HEK293 (cell line): ENCODE measurements around the gene INO80E.

Experiments
- CTCF ChIA-PET: fragments of 350-600 bp; formaldehyde crosslinking; extraction: SDS; loops from one replicate; lab custom pipeline; 2021; ENCODE audit warnings: antibody characterized with exemption; lab: Yijun Ruan, JAX
- POLR2A ChIA-PET: fragments of 300-600 bp; formaldehyde crosslinking; extraction: SDS; loops from one replicate; lab custom pipeline; 2020; ENCODE audit warnings: antibody characterized with exemption, inconsistent platforms; lab: Yijun Ruan, JAX
- H3K27ac ChIP-seq: fragments of 200-500 bp; sonication (Bioruptor generic); 2 replicates; pipeline ENCODE4 v1.5.1; 2014; ENCODE audit warnings: low read depth, low read length, control low read depth, inconsistent platforms; ENCODE audit errors: extremely low read depth
- H3K36me3 ChIP-seq, 2 experiments: fragments of 200-500 bp in 1 of 2; sonication (Bioruptor generic) in 1 of 2; 1 replicate in 1 of 2; 2 replicates in 1 of 2; pipeline ENCODE4 v1.5.1; 2014 to 2017; ENCODE audit warnings: inconsistent platforms in 2 of 2, low read length in 2 of 2; ENCODE audit not compliant: control insufficient read depth in 2 of 2, insufficient read depth in 1 of 2
- H3K4me1 ChIP-seq: fragments of 200-500 bp; sonication (Bioruptor generic); 2 replicates; pipeline ENCODE4 v1.5.1; 2014; ENCODE audit warnings: mild to moderate bottlenecking, low read length, inconsistent platforms; ENCODE audit not compliant: control insufficient read depth, insufficient read depth
- H3K4me3 ChIP-seq: 2 replicates; pipeline ENCODE4 v1.5.1; 2011; ENCODE audit warnings: low read depth, mild to moderate bottlenecking, control low read depth, low read length, moderate library complexity
- H3K9me3 ChIP-seq: fragments of 200-500 bp; sonication (Bioruptor generic); 2 replicates; pipeline ENCODE4 v1.5.1; 2014; ENCODE audit warnings: low read depth, low read length, inconsistent platforms; ENCODE audit not compliant: control insufficient read depth, insufficient read depth
- BCL11A ChIP-seq: fragments of 450-650 bp; formaldehyde crosslinking; IDR thresholded peaks from 2 replicates; pipeline ENCODE4 v1.5.1; 2016; ENCODE audit warnings: low read depth, missing biosample characterization, missing genetic modification characterization
- CTCF ChIP-seq: fragments of 450-650 bp; formaldehyde crosslinking; IDR thresholded peaks from 2 replicates; pipeline ENCODE4 v1.5.1; 2016; ENCODE audit warnings: missing biosample characterization, missing genetic modification characterization
- PRDM1 ChIP-seq: fragments of 450-650 bp; formaldehyde crosslinking; IDR thresholded peaks from 2 replicates; pipeline ENCODE4; 2016; ENCODE audit warnings: missing biosample characterization, missing genetic modification characterization
- PRDM10 ChIP-seq: fragments of 450-650 bp; formaldehyde crosslinking; IDR thresholded peaks from 2 replicates; pipeline ENCODE4 v1.5.1; 2016; ENCODE audit warnings: missing biosample characterization, missing genetic modification characterization
- ZEB2 ChIP-seq: fragments of 450-650 bp; formaldehyde crosslinking; IDR thresholded peaks from 2 replicates; pipeline ENCODE4 v1.5.1; 2016; ENCODE audit warnings: missing biosample characterization, missing genetic modification characterization
- ZFP41 ChIP-seq: fragments of 450-650 bp; formaldehyde crosslinking; IDR thresholded peaks from 2 replicates; pipeline ENCODE4 v1.5.1; 2016; ENCODE audit warnings: missing biosample characterization, missing genetic modification characterization, borderline replicate concordance
- ZNF133 ChIP-seq: fragments of 450-650 bp; formaldehyde crosslinking; IDR thresholded peaks from 2 replicates; pipeline ENCODE4 v1.5.1; 2016; ENCODE audit warnings: missing biosample characterization, missing genetic modification characterization
- ZNF140 ChIP-seq: fragments of 450-650 bp; formaldehyde crosslinking; IDR thresholded peaks from 2 replicates; pipeline ENCODE4 v1.5.1; 2016; ENCODE audit warnings: missing biosample characterization, missing genetic modification characterization
- ZNF2 ChIP-seq: fragments of 450-650 bp; formaldehyde crosslinking; IDR thresholded peaks from 2 replicates; pipeline ENCODE4 v1.5.1; 2016; ENCODE audit warnings: missing biosample characterization, missing genetic modification characterization
- ZNF221 ChIP-seq: fragments of 450-650 bp; formaldehyde crosslinking; IDR thresholded peaks from 2 replicates; pipeline ENCODE4 v1.5.1; 2017; ENCODE audit warnings: missing biosample characterization, missing genetic modification characterization, borderline replicate concordance
- ZNF26 ChIP-seq: fragments of 450-650 bp; formaldehyde crosslinking; IDR thresholded peaks from 2 replicates; pipeline ENCODE4 v1.5.1; 2016; ENCODE audit warnings: missing biosample characterization, missing genetic modification characterization
- ZNF335 ChIP-seq: fragments of 450-650 bp; formaldehyde crosslinking; conservative IDR thresholded peaks from 2 replicates; pipeline ENCODE4 v1.5.1; 2016; ENCODE audit warnings: missing biosample characterization, missing genetic modification characterization
- ZNF48 ChIP-seq: fragments of 450-650 bp; formaldehyde crosslinking; IDR thresholded peaks from 2 replicates; pipeline ENCODE4 v1.5.1; 2016; ENCODE audit warnings: missing biosample characterization, missing genetic modification characterization
- ZNF610 ChIP-seq: fragments of 450-650 bp; formaldehyde crosslinking; IDR thresholded peaks from 2 replicates; pipeline ENCODE4 v1.5.1; 2016; ENCODE audit warnings: missing biosample characterization, missing genetic modification characterization, borderline replicate concordance
- ZNF791 ChIP-seq: fragments of 450-650 bp; formaldehyde crosslinking; IDR thresholded peaks from 2 replicates; pipeline ENCODE4 v1.5.1; 2016; ENCODE audit warnings: missing biosample characterization, missing genetic modification characterization
- TF ChIP-seq, protein P1 (sequence below): fragments of 450-650 bp; formaldehyde crosslinking; IDR thresholded peaks from 2 replicates; pipeline ENCODE4 v1.5.1; 2017; ENCODE audit warnings: missing biosample characterization, missing genetic modification characterization
- TF ChIP-seq, protein P2 (sequence below): fragments of 450-650 bp; formaldehyde crosslinking; IDR thresholded peaks from 2 replicates; pipeline ENCODE4 v1.5.1; 2016; ENCODE audit warnings: missing biosample characterization, missing genetic modification characterization

Gene INO80E

DNA sequence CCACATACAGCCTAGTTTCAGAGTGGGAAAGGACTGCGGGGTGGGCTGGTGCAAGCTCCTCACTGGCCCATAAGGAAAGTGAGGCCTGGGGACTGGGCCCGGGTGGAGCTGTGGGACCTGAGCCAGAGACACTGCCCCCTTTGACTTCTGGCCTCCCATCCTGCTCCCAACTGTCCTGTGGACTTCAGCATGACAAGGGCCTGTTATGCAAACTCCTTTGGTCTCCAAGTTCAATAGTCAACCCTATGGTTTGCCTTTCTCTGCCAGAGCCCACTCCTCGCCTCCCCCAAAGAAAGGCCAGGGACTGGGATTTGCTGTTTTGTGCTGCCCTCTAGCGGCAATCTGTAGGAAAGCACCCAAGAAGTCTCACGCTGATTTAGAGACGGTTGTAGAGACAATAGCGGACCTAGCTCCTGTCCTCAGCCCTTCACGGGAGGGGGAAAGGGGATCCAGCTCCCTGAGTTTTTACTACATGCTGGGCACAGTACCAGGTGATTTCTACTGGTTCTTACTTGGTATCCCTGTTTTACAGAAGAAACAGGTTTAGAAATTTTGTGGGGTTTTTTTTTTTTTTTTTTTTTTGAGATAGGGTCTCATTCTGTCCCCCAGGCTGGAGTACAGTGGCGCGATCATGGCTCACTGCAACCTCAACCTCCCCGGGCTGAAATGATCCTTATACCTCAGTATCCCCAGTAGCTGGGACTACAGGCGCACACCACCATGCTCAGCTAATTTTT is 36.2 kb downstream of the INO80E start (continued):
- TF ChIP-seq ZNF26 (tag by site-specific recombination) (no peak), PRDM1 (tag by site-specific recombination) (no peak), ZNF335 (tag by site-specific recombination) (peak; percentile 36; the same call in 1 of the 2 replicates), PRDM10 (peak; percentile 99), ZNF133 (tag by site-specific recombination) (no peak), ZNF610 (no peak), ZNF2 (peak; percentile 69; the same call in 1 of the 2 replicates), ZNF140 (no peak), ZNF221 (tag by site-specific recombination) (no peak), CTCF (tag by site-specific recombination) (peak; percentile 91), ZNF48 (tag by site-specific recombination) (no peak), BCL11A (tag by site-specific recombination) (no peak), ZEB2 (0 out of 2 replicates have a peak, but pooled peaks have one; percentile 29), ZNF791 (tag by site-specific recombination) (no peak)
- TF ChIP-seq, protein P1, sequence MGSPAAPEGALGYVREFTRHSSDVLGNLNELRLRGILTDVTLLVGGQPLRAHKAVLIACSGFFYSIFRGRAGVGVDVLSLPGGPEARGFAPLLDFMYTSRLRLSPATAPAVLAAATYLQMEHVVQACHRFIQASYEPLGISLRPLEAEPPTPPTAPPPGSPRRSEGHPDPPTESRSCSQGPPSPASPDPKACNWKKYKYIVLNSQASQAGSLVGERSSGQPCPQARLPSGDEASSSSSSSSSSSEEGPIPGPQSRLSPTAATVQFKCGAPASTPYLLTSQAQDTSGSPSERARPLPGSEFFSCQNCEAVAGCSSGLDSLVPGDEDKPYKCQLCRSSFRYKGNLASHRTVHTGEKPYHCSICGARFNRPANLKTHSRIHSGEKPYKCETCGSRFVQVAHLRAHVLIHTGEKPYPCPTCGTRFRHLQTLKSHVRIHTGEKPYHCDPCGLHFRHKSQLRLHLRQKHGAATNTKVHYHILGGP (tag by site-specific recombination) = no peak
- TF ChIP-seq, protein P2, sequence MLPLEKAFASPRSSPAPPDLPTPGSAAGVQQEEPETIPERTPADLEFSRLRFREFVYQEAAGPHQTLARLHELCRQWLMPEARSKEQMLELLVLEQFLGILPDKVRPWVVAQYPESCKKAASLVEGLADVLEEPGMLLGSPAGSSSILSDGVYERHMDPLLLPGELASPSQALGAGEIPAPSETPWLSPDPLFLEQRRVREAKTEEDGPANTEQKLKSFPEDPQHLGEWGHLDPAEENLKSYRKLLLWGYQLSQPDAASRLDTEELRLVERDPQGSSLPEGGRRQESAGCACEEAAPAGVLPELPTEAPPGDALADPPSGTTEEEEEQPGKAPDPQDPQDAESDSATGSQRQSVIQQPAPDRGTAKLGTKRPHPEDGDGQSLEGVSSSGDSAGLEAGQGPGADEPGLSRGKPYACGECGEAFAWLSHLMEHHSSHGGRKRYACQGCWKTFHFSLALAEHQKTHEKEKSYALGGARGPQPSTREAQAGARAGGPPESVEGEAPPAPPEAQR = no peak

- Histone ChIP-seq H3K4me3 (no peak overlapping the region), H3K36me3 (no peaks in the 10 kb centered on the region), H3K4me1 (no peaks in the 10 kb centered on the region), H3K27ac (no peak overlapping the region), H3K9me3 (no peaks in the 10 kb centered on the region)
- no peak for TF ChIP-seq ZFP41 (tag by site-specific recombination)
- CTCF ChIA-PET = interaction anchor here (0.7 to 2.1 kb wide), 16 partner anchors 8 to 907 kb away, joined by 3 to 11 read pairs (median 4); partner anchors contain the start of genes C16orf92, HIRIP3, INO80E and PAGR1
- POLR2A ChIA-PET = no interaction called here
Measured at GRCh38 chr16:30033270-30033669, 37.2 kb downstream of the INO80E start.
